ENCODE measurements around the gene CCL14. TPM values are rescaled to one million over a fixed set of nuclear protein-coding genes. Genes with fewer than 3 reads are reported as not detected.

Gene CCL14
- total RNA-seq, 1 experiment from 2014 or later = not detected

DNA sequence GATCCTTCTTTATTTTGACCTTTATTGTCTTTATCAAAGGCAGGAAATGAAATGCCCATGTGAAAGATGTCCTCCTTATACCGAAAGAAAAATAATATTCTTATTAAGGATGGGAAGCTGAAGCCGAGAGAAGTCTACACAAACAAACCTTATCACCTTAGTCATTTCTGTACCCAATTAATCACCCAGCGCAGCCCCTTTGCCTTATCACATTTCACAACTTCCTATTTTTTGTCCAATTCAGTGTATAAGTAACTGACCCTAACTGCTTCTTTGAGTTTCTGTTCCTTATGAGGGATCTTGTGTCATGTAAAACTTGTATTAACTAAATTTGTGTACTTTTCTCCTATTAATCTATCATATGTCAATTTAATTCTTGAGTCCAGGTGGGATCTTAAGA, 47.6 kb upstream of the CCL14 start:
- no peaks in the 10 kb centered on the region for H3K4me1 ChIP-seq (ENCODE audit: insufficient read depth, low read length)
- no peak overlapping the region for H2BK5ac ChIP-seq (ENCODE audit: insufficient read length, low read length)
- H4K5ac ChIP-seq (ENCODE audit: insufficient read length, low read depth, low read length) = no peak overlapping the region
- H3K18ac ChIP-seq (ENCODE audit: insufficient read length, low read depth, low read length) = no peak overlapping the region
- H3K9ac ChIP-seq (ENCODE audit: extremely low read depth, insufficient read length, low read length) = no peak overlapping the region
- H2BK12ac ChIP-seq (ENCODE audit: insufficient read length, low read depth, low read length) = no peak overlapping the region
- Mint-ChIP-seq H3K27ac (no peak overlapping the region), H3K9me3 (no peaks in the 10 kb centered on the region), H3K4me3 (no peak overlapping the region), H3K27me3 (ENCODE audit: low read depth) (peaks cover 7% of the 10 kb centered on the region), H3K36me3 (ENCODE audit: insufficient read depth in 1 of 3, low read depth in 3 of 3) (no peaks in the 10 kb centered on the region; a peak in 1 of 7 replicates), H3K4me1 (peaks cover 5 to 8% of the 10 kb centered on the region in 2 experiments)
- H3K4me2 ChIP-seq (ENCODE audit: insufficient read depth, insufficient read length, low read length) = no peak overlapping the region
- H3K14ac ChIP-seq (ENCODE audit: insufficient read depth, low read length) = no peak overlapping the region
- no peaks in the 10 kb centered on the region for H3K79me2 ChIP-seq (ENCODE audit: insufficient read depth, low read length)
- no peak overlapping the region for H3T11ph ChIP-seq (ENCODE audit: low read length)
- no peaks in the 10 kb centered on the region for H3K23me2 ChIP-seq (ENCODE audit: insufficient read length, low read depth, low read length, poor library complexity, severe bottlenecking)
- H2BK15ac ChIP-seq (ENCODE audit: low read depth, low read length) = no peak overlapping the region
- no peak overlapping the region for H3K27ac ChIP-seq (ENCODE audit: insufficient read length, low read depth, low read length)
- H3K23ac ChIP-seq (ENCODE audit: insufficient read length, low read depth, low read length) = no peak overlapping the region
- H3K4ac ChIP-seq (ENCODE audit: low read depth, low read length) = no peak overlapping the region
- H4K91ac ChIP-seq (ENCODE audit: insufficient read length, low read depth, low read length) = no peak overlapping the region
- H3K9me3 ChIP-seq (ENCODE audit: control insufficient read depth, low read depth, low read length) = no peaks in the 10 kb centered on the region
- no CpG with 5 or more reads among the region's 3 CpGs for WGBS (ENCODE audit: extremely low coverage, insufficient read length, low lambda C conversion rate)
- no peaks in the 10 kb centered on the region for H3K79me1 ChIP-seq (ENCODE audit: insufficient read depth, low read depth, low read length, poor library complexity, severe bottlenecking)
- no peak overlapping the region for H4K8ac ChIP-seq (replicated peaks; ENCODE audit: insufficient read length, low read depth, low read length)
- DNase-seq = no peak
- H2AFZ ChIP-seq (ENCODE audit: low read length) = no peak overlapping the region
- TF ChIP-seq, protein P1, sequence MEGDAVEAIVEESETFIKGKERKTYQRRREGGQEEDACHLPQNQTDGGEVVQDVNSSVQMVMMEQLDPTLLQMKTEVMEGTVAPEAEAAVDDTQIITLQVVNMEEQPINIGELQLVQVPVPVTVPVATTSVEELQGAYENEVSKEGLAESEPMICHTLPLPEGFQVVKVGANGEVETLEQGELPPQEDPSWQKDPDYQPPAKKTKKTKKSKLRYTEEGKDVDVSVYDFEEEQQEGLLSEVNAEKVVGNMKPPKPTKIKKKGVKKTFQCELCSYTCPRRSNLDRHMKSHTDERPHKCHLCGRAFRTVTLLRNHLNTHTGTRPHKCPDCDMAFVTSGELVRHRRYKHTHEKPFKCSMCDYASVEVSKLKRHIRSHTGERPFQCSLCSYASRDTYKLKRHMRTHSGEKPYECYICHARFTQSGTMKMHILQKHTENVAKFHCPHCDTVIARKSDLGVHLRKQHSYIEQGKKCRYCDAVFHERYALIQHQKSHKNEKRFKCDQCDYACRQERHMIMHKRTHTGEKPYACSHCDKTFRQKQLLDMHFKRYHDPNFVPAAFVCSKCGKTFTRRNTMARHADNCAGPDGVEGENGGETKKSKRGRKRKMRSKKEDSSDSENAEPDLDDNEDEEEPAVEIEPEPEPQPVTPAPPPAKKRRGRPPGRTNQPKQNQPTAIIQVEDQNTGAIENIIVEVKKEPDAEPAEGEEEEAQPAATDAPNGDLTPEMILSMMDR (conservative IDR thresholded peaks at IDR 0.05) = no peak
- no peaks in the 10 kb centered on the region for H3K27me3 ChIP-seq (ENCODE audit: insufficient read depth, low read length)
- H2BK120ac ChIP-seq (ENCODE audit: low read depth, low read length, poor library complexity, severe bottlenecking) = no peak overlapping the region
- H3K56ac ChIP-seq (ENCODE audit: insufficient read length, low read depth, low read length) = no peak overlapping the region
- no peak overlapping the region for H2AK5ac ChIP-seq (ENCODE audit: insufficient read length, low read length)
- no peaks in the 10 kb centered on the region for H4K20me1 ChIP-seq (ENCODE audit: control insufficient read depth, insufficient read depth, insufficient read length)
- no peak overlapping the region for H2BK20ac ChIP-seq (ENCODE audit: low read depth, low read length, poor library complexity, severe bottlenecking)

Measured in H9 (cell line).